ENCODE results near the gene HOXA10.
A peak's percentile ranks its signal among the peaks of the same experiment; 100 is the strongest.

HOXA10 gene

GRCh38 chr7:27137640-27138315 lies 36.3 kb downstream of the HOXA10 start:
- Histone ChIP-seq H3K27me3 (ENCODE audit: control insufficient read depth, insufficient read depth, low read length) (peaks cover 100% of the 10 kb centered on the region), H3K4me3 (ENCODE audit: low read depth, low read length) (peak overlapping the region; percentile 48; the same call in 1 of the 2 replicates), H3K4me1 (ENCODE audit: control insufficient read depth, insufficient read depth, low read length) (peaks cover 11% of the 10 kb centered on the region; the same call in 1 of the 2 replicates), H3K9ac (ENCODE audit: low read length) (peak overlapping the region; percentile 85), H3K27ac (ENCODE audit: low read depth, low read length) (no peak overlapping the region), H3K9me3 (ENCODE audit: control insufficient read depth, insufficient read depth, low read depth, low read length) (no peaks in the 10 kb centered on the region), H3K36me3 (ENCODE audit: control insufficient read depth, insufficient read depth, low read length) (no peaks in the 10 kb centered on the region)

GRCh38 chr7:27134392-27134791 lies 39.7 kb downstream of the HOXA10 start:
- Histone ChIP-seq H3K9ac (ENCODE audit: low read length) (peak overlapping the region; percentile 17), H3K4me1 (ENCODE audit: control insufficient read depth, insufficient read depth, low read length) (peaks cover 4% of the 10 kb centered on the region; the same call in 1 of the 2 replicates), H3K36me3 (ENCODE audit: control insufficient read depth, insufficient read depth, low read length) (no peaks in the 10 kb centered on the region), H3K4me3 (ENCODE audit: low read depth, low read length) (no peak overlapping the region; the same call in 1 of the 2 replicates), H3K9me3 (ENCODE audit: control insufficient read depth, insufficient read depth, low read depth, low read length) (no peaks in the 10 kb centered on the region), H3K27ac (ENCODE audit: low read depth, low read length) (no peak overlapping the region), H3K27me3 (ENCODE audit: control insufficient read depth, insufficient read depth, low read length) (peaks cover 100% of the 10 kb centered on the region)

- Histone ChIP-seq H3K9ac (ENCODE audit: low read length) (peak overlapping the region; percentile 39), H3K36me3 (ENCODE audit: control insufficient read depth, insufficient read depth, low read length) (no peaks in the 10 kb centered on the region), H3K27ac (ENCODE audit: low read depth, low read length) (no peak overlapping the region), H3K9me3 (ENCODE audit: control insufficient read depth, insufficient read depth, low read depth, low read length) (no peaks in the 10 kb centered on the region), H3K4me3 (ENCODE audit: low read depth, low read length) (no peak overlapping the region; the same call in 1 of the 2 replicates), H3K27me3 (ENCODE audit: control insufficient read depth, insufficient read depth, low read length) (peaks cover 100% of the 10 kb centered on the region), H3K4me1 (ENCODE audit: control insufficient read depth, insufficient read depth, low read length) (peaks cover 4% of the 10 kb centered on the region; the same call in 1 of the 2 replicates)
Measured at GRCh38 chr7:27133409-27134231, 40.5 kb downstream of the HOXA10 start.

GRCh38 chr7:27132978-27133377 lies 41.1 kb downstream of the HOXA10 start:
- Histone ChIP-seq H3K27me3 (ENCODE audit: control insufficient read depth, insufficient read depth, low read length) (peaks cover 100% of the 10 kb centered on the region), H3K36me3 (ENCODE audit: control insufficient read depth, insufficient read depth, low read length) (no peaks in the 10 kb centered on the region), H3K27ac (ENCODE audit: low read depth, low read length) (no peak overlapping the region), H3K4me1 (ENCODE audit: control insufficient read depth, insufficient read depth, low read length) (peaks cover 4% of the 10 kb centered on the region; the same call in 1 of the 2 replicates), H3K9me3 (ENCODE audit: control insufficient read depth, insufficient read depth, low read depth, low read length) (no peaks in the 10 kb centered on the region), H3K4me3 (ENCODE audit: low read depth, low read length) (no peak overlapping the region; the same call in 1 of the 2 replicates), H3K9ac (ENCODE audit: low read length) (no peak overlapping the region)

GRCh38 chr7:27132214-27132613 lies 41.9 kb downstream of the HOXA10 start:
- peaks cover 100% of the 10 kb centered on the region for H3K27me3 ChIP-seq (ENCODE audit: control insufficient read depth, insufficient read depth, low read length)
- H3K27ac ChIP-seq (ENCODE audit: low read depth, low read length) = no peak overlapping the region
- H3K4me3 ChIP-seq (ENCODE audit: low read depth, low read length) = no peak overlapping the region
- no peaks in the 10 kb centered on the region for H3K9me3 ChIP-seq (ENCODE audit: control insufficient read depth, insufficient read depth, low read depth, low read length)
- H3K36me3 ChIP-seq (ENCODE audit: control insufficient read depth, insufficient read depth, low read length) = no peaks in the 10 kb centered on the region
- H3K9ac ChIP-seq (ENCODE audit: low read length) = peak overlapping the region; percentile 27
- peaks cover 4% of the 10 kb centered on the region; the same call in 1 of the 2 replicates for H3K4me1 ChIP-seq (ENCODE audit: control insufficient read depth, insufficient read depth, low read length)

GRCh38 chr7:27131390-27131819 lies 42.7 kb downstream of the HOXA10 start:
- no peak overlapping the region for H3K27ac ChIP-seq (ENCODE audit: low read depth, low read length)
- peaks cover 100% of the 10 kb centered on the region for H3K27me3 ChIP-seq (ENCODE audit: control insufficient read depth, insufficient read depth, low read length)
- no peaks in the 10 kb centered on the region for H3K9me3 ChIP-seq (ENCODE audit: control insufficient read depth, insufficient read depth, low read depth, low read length)
- peak overlapping the region; percentile 64 for H3K4me3 ChIP-seq (ENCODE audit: low read depth, low read length)
- H3K9ac ChIP-seq (ENCODE audit: low read length) = peak overlapping the region; percentile 15
- peaks cover 4% of the 10 kb centered on the region; the same call in 1 of the 2 replicates for H3K4me1 ChIP-seq (ENCODE audit: control insufficient read depth, insufficient read depth, low read length)
- no peaks in the 10 kb centered on the region for H3K36me3 ChIP-seq (ENCODE audit: control insufficient read depth, insufficient read depth, low read length)

GRCh38 chr7:27130540-27131389 lies 43.4 kb downstream of the HOXA10 start, which contains the start of gene HOXA4:
Gene HOXA4 (minus strand): TSS chr7:27130757. CDS start chr7:27130733, 24 bp downstream.
- peaks cover 4% of the 10 kb centered on the region; the same call in 1 of the 2 replicates for H3K4me1 ChIP-seq (ENCODE audit: control insufficient read depth, insufficient read depth, low read length)
- peak within 1 kb of the TSS; percentile 64 for H3K4me3 ChIP-seq (ENCODE audit: low read depth, low read length)
- peak within 1 kb of the TSS; percentile 15 for H3K9ac ChIP-seq (ENCODE audit: low read length)
- peaks cover 100% of the 10 kb centered on the region for H3K27me3 ChIP-seq (ENCODE audit: control insufficient read depth, insufficient read depth, low read length)
- no peaks in the 10 kb centered on the region for H3K36me3 ChIP-seq (ENCODE audit: control insufficient read depth, insufficient read depth, low read length)
- H3K27ac ChIP-seq (ENCODE audit: low read depth, low read length) = no peak within 1 kb of the TSS
- H3K9me3 ChIP-seq (ENCODE audit: control insufficient read depth, insufficient read depth, low read depth, low read length) = no peaks in the 10 kb centered on the region

GRCh38 chr7:27129729-27130539 lies 44.2 kb downstream of the HOXA10 start:
- no peaks in the 10 kb centered on the region for H3K9me3 ChIP-seq (ENCODE audit: control insufficient read depth, insufficient read depth, low read depth, low read length)
- H3K36me3 ChIP-seq (ENCODE audit: control insufficient read depth, insufficient read depth, low read length) = no peaks in the 10 kb centered on the region
- no peak overlapping the region for H3K27ac ChIP-seq (ENCODE audit: low read depth, low read length)
- peak overlapping the region; percentile 64 for H3K4me3 ChIP-seq (ENCODE audit: low read depth, low read length)
- peaks cover 100% of the 10 kb centered on the region for H3K27me3 ChIP-seq (ENCODE audit: control insufficient read depth, insufficient read depth, low read length)
- peaks cover 4% of the 10 kb centered on the region; the same call in 1 of the 2 replicates for H3K4me1 ChIP-seq (ENCODE audit: control insufficient read depth, insufficient read depth, low read length)
- peak overlapping the region; percentile 13 for H3K9ac ChIP-seq (ENCODE audit: low read length)

GRCh38 chr7:27128776-27129728 lies 45.1 kb downstream of the HOXA10 start:
- Histone ChIP-seq H3K27me3 (ENCODE audit: control insufficient read depth, insufficient read depth, low read length) (peaks cover 100% of the 10 kb centered on the region), H3K4me3 (ENCODE audit: low read depth, low read length) (no peak overlapping the region; the same call in 1 of the 2 replicates), H3K9ac (ENCODE audit: low read length) (no peak overlapping the region), H3K27ac (ENCODE audit: low read depth, low read length) (no peak overlapping the region), H3K4me1 (ENCODE audit: control insufficient read depth, insufficient read depth, low read length) (peaks cover 4% of the 10 kb centered on the region; the same call in 1 of the 2 replicates), H3K36me3 (ENCODE audit: control insufficient read depth, insufficient read depth, low read length) (no peaks in the 10 kb centered on the region), H3K9me3 (ENCODE audit: control insufficient read depth, insufficient read depth, low read depth, low read length) (no peaks in the 10 kb centered on the region)

All from HUES6 (cell line).